Activated CD8-positive, alpha-beta T cell treated with anti-CD3 and anti-CD28 coated beads for 36 hours (primary cell): Measurements from ENCODE around the gene PLCB4. TPM values are rescaled to one million over a fixed set of nuclear protein-coding genes. Genes with fewer than 3 reads are reported as not detected.

Source experiments
- ATAC-seq: fragments of 200-7000 bp; cut with Tn5 transposase; one replicate; pipeline ENCODE4 v1.10.0; 2021; ENCODE audit warnings: mild to moderate bottlenecking, moderate library complexity
- CTCF ChIA-PET: fragments of 350-600 bp; sonication (Branson Sonifier 250); formaldehyde crosslinking; loops from one replicate; lab custom pipeline; 2021; ENCODE audit warnings: antibody characterized with exemption; lab: Charles Lee
- POLR2A ChIA-PET: fragments of 350-600 bp; sonication (Branson Sonifier 250); formaldehyde crosslinking; loops from one replicate; lab custom pipeline; 2021; ENCODE audit warnings: antibody characterized with exemption; lab: Charles Lee
- DNase-seq: peaks from one replicate; pipeline ENCODE4 v3.0.0-alpha.2; 2020
- H3K27ac Mint-ChIP-seq: one replicate; pipeline ENCODE4 v1.8.0; 2021; ENCODE audit warnings: mild to moderate bottlenecking, mixed read lengths
- H3K27me3 Mint-ChIP-seq: one replicate; pipeline ENCODE4 v1.8.0; 2021; ENCODE audit warnings: mixed read lengths
- H3K36me3 Mint-ChIP-seq: one replicate; pipeline ENCODE4 v1.8.0; 2021; ENCODE audit warnings: low read depth, mixed read lengths
- H3K4me1 Mint-ChIP-seq: one replicate; pipeline ENCODE4 v1.8.0; 2021; ENCODE audit warnings: low read depth, mixed read lengths
- H3K4me3 Mint-ChIP-seq: one replicate; pipeline ENCODE4 v1.8.0; 2021; ENCODE audit warnings: mild to moderate bottlenecking, moderate library complexity, mixed read lengths
- H3K9me3 Mint-ChIP-seq: one replicate; pipeline ENCODE4 v1.8.0; 2021; ENCODE audit warnings: mixed read lengths
- intact Hi-C: fragments of 100-400 bp; cut with micrococcal nuclease; formaldehyde crosslinking; loops from one replicate; pipeline ENCODE4 v1.10.0; 2022
- total RNA-seq, 2 experiments: library from RNA; stranded (reverse); gene quantifications; one replicate each; pipeline ENCODE4 v1.2.3, GENCODE V29; 2021
- TF ChIP-seq, protein P1 (sequence below): fragments of 200-600 bp; IDR thresholded peaks from one replicate; pipeline ENCODE4 v1.8.0; 2022; ENCODE audit warnings: antibody characterized with exemption, mild to moderate bottlenecking

Gene PLCB4
- total RNA-seq, 2 experiments from 2014 or later, result not detected

DNA sequence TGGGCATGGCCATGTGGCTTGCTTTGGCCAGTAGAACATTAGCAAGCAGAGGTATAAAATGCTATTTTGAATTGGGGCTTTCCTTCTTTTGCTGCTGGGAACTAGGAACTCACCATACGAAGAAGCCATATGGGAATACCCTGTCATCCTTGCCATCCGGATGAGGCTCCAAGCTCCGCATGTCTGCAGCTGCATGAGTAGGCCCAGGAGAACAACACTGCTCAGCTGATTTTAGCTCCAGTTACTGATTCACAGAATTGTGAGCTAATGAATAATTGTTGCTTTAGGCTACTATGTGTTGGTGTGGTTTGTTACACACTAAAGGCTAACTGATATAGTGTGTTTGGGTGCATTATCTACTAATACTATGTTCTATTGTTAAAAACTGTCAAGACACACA, 2.7 kb upstream of the PLCB4 start:
- DNase-seq (no peak), ATAC-seq (no peak)
- H3K9me3 Mint-ChIP-seq, result peaks cover 1% of the 10 kb centered on the region
- peaks cover 2% of the 10 kb centered on the region for H3K36me3 Mint-ChIP-seq
- ChIA-PET POLR2A (no interaction called here), CTCF (no interaction called here)
- TF ChIP-seq, protein P1, sequence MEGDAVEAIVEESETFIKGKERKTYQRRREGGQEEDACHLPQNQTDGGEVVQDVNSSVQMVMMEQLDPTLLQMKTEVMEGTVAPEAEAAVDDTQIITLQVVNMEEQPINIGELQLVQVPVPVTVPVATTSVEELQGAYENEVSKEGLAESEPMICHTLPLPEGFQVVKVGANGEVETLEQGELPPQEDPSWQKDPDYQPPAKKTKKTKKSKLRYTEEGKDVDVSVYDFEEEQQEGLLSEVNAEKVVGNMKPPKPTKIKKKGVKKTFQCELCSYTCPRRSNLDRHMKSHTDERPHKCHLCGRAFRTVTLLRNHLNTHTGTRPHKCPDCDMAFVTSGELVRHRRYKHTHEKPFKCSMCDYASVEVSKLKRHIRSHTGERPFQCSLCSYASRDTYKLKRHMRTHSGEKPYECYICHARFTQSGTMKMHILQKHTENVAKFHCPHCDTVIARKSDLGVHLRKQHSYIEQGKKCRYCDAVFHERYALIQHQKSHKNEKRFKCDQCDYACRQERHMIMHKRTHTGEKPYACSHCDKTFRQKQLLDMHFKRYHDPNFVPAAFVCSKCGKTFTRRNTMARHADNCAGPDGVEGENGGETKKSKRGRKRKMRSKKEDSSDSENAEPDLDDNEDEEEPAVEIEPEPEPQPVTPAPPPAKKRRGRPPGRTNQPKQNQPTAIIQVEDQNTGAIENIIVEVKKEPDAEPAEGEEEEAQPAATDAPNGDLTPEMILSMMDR, result no peak
- intact Hi-C loops, result no loop called here
- no peak overlapping the region for H3K27ac Mint-ChIP-seq
- H3K27me3 Mint-ChIP-seq, result peaks cover 29% of the 10 kb centered on the region
- H3K4me1 Mint-ChIP-seq, result peaks cover 3% of the 10 kb centered on the region
- no peak overlapping the region for H3K4me3 Mint-ChIP-seq

DNA sequence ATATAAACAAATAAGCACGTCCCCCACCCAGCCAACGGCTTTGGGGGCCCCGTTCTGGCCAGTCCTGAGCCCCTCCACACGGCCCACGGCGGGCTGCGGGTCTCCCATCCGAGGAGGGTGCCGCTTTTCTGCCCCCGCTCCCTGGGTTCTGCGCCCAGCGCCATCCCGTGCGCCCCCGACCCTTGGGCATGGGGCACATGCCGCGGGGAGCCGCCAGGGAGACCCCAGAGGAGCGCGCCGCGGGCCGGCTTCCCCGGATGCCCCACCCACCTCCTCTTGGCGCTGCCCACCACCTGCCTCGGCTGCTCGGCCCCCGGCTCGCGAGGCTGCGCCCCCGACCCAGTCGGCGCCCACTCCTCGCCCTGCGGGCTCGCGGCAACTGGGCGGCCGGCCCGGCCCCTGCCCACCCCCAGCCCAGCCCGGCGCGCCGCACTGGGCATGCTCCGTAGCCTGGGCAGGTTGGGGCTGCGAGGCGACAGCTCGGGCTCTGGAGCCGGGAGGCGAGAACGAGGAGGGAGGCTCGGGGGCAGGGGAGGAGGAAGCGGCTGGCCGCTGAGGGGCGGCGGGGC, 570 bp upstream of the PLCB4 start:
- peaks cover 1% of the 10 kb centered on the region for H3K9me3 Mint-ChIP-seq
- peaks cover 30% of the 10 kb centered on the region for H3K27me3 Mint-ChIP-seq
- intact Hi-C loops, result no loop called here
- H3K36me3 Mint-ChIP-seq, result peaks cover 2% of the 10 kb centered on the region
- ChIA-PET CTCF (no interaction called here), POLR2A (no interaction called here)
- peaks cover 3% of the 10 kb centered on the region for H3K4me1 Mint-ChIP-seq
- ATAC-seq (no peak), DNase-seq (no peak)
- H3K27ac Mint-ChIP-seq, result no peak overlapping the region
- TF ChIP-seq, protein P1, result no peak
- no peak overlapping the region for H3K4me3 Mint-ChIP-seq

DNA sequence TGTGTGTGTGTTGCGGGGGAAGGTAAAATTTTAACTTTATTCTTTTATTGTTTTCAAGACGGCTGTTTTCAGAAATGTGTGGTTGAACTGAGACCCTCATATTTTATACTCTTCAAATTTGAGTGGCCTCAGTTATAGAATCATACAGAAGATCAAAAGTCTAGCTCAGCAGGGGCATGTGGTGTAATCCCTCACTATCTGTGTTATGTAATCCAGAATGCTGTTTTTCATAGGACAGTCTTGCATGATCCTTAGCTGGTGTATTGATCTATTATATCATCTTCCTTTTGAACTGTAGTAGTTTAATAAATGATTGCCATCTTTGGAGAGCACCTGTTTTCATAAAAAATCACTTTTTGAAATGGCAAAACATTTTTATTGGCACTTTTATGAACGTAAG, 1.4 kb downstream of the PLCB4 start:
- CTCF ChIA-PET, result no interaction called here
- TF ChIP-seq, protein P1, result no peak
- Mint-ChIP-seq H3K4me1 (peaks cover 3% of the 10 kb centered on the region), H3K36me3 (peaks cover 2% of the 10 kb centered on the region), H3K9me3 (peaks cover 1% of the 10 kb centered on the region), H3K27me3 (peaks cover 30% of the 10 kb centered on the region), H3K27ac (no peak overlapping the region), H3K4me3 (no peak overlapping the region)
- no peak for DNase-seq
- intact Hi-C loops, result no loop called here
- POLR2A ChIA-PET, result no interaction called here
- ATAC-seq, result no peak

DNA sequence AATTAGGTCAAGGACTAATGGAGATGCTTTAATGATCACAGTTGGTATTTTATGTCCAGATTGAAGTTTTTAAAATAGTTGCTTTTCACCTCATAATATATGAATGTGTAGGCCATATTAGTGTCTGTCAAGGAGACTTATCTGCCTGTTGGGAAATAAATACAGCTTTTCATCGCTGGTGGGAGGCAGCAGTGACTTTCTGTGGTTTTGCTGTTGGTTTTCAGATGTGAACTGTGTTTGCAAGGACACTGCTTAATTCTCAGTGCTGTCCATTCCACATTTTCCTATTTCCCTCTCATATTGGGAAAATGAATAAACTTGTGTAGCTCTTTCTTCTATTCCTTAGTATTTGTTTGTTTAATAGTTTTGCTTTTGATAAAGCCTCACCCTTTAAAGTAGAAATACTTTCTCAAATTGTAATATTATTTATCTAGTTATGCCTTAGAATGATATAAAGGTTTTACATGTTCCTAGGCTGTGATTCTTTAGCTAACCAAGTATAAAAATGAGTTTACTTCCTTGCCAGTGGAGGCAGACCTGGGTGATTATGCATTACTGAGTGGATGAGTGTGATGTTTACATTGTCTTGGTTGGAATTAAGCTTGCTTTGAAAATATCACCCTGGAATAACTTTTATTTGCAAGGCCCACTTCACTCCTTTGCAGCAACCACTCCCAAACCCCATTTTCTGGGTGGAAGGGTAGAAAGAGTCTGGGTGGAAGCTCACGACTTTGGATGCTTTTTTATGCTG, 3.3 kb downstream of the PLCB4 start:
- intact Hi-C loops, result no loop called here
- peaks cover 1% of the 10 kb centered on the region for H3K9me3 Mint-ChIP-seq
- DNase-seq, result no peak
- H3K27ac Mint-ChIP-seq, result no peak overlapping the region
- CTCF ChIA-PET, result interaction anchor here (1.0 kb wide), 1 partner anchor 10 kb away, joined by 3 read pairs; no protein-coding TSS in a partner anchor
- no peak for ATAC-seq
- H3K27me3 Mint-ChIP-seq, result peaks cover 30% of the 10 kb centered on the region
- peaks cover 3% of the 10 kb centered on the region for H3K4me1 Mint-ChIP-seq
- POLR2A ChIA-PET, result no interaction called here
- peaks cover 2% of the 10 kb centered on the region for H3K36me3 Mint-ChIP-seq
- TF ChIP-seq, protein P1, result no peak
- H3K4me3 Mint-ChIP-seq, result no peak overlapping the region

DNA sequence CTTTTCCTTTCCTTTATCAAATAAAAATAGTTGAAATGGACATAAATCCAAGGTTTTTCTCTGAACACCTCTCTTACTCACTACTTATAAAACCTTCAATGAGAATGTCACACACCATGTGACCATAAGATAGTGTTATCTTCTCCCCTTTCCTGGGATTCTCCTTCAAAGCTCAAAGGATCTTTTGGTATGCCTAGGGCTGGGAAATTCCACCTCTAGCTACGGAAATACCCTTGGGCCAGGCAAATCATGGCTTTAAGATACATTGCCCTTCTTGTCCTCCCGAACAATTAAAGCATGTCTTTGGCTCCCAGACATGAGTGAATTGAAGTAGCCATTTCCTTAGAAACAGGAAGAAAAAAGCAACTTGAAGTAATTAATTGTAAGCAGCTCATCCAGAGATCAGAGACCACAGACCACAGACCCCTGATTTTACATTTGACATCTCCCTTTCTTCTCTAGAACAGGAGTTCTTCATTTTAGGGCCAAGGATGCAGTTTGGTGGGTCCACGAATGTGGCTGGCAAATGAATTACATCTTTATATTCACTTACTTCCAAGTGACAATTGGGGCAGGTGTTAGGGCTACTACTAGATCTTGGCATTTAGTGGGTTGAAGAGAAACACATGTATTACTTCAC, 4.1 kb downstream of the PLCB4 start:
- peaks cover 1% of the 10 kb centered on the region for H3K9me3 Mint-ChIP-seq
- intact Hi-C loops, result no loop called here
- no peak for ATAC-seq
- TF ChIP-seq, protein P1, result no peak
- peaks cover 3% of the 10 kb centered on the region for H3K4me1 Mint-ChIP-seq
- POLR2A ChIA-PET, result no interaction called here
- H3K27me3 Mint-ChIP-seq, result peaks cover 22% of the 10 kb centered on the region
- H3K4me3 Mint-ChIP-seq, result no peak overlapping the region
- no peak overlapping the region for H3K27ac Mint-ChIP-seq
- peaks cover 2% of the 10 kb centered on the region for H3K36me3 Mint-ChIP-seq
- CTCF ChIA-PET, result interaction anchor here (1.0 kb wide), 1 partner anchor 9 kb away, joined by 3 read pairs; no protein-coding TSS in a partner anchor
- DNase-seq, result no peak
